LNCaP clone FGC (cell line): ENCODE measurements around the gene CCDC181.
"Not testable (repeated sequence)": the region's sequence is repeated elsewhere in the genome, so short reads cannot be mapped to it uniquely, and the experiment has no call there.

ENCODE experiments used
- DNase-seq: peaks from one replicate; pipeline ENCODE4 v3.0.0-alpha.2; 2011; ENCODE audit warnings: low read depth
- H3K4me3 ChIP-seq: 2 replicates; pipeline ENCODE4 v1.5.1; 2011; ENCODE audit warnings: mild to moderate bottlenecking, low read depth, low read length, control low read depth
- CTCF ChIP-seq: IDR thresholded peaks from 2 replicates; pipeline ENCODE4 v1.5.1; 2012; ENCODE audit warnings: mild to moderate bottlenecking; ENCODE audit not compliant: control insufficient read depth, insufficient read depth; ENCODE audit errors: extremely low read depth

CCDC181 gene

GRCh38 chr1:169456029-169456428 lies 28.8 kb upstream of the CCDC181 start:
- no peak overlapping the region for H3K4me3 ChIP-seq
- no peak for TF ChIP-seq CTCF
- no peak for DNase-seq

DNA sequence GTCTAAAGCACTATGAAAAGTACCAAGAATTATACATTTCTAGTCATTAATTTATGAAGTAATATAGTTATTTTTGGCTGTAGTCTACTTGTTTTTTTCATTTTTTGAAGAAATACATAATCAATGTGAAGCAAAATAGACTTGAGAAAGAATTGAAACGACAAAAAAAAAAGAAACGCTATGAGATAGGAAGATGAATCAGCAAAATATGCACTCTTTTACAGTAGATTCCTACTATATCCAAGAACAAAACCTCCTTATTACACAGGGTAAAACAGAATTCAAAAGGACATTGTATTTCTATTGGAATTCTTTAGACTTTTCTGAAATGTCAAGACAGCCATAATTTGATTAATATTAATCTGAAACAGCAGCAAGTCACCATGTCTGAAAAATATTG lies 25.6 kb upstream of the CCDC181 start:
- no peak for DNase-seq

GRCh38 chr1:169451218-169451824 lies 24.0 kb upstream of the CCDC181 start:
- TF ChIP-seq CTCF, result no peak
- H3K4me3 ChIP-seq, result no peak overlapping the region

More for the DNA sequence above, 25.6 kb upstream of the CCDC181 start:
- no peak for TF ChIP-seq CTCF
- H3K4me3 ChIP-seq, result no peak overlapping the region

DNA sequence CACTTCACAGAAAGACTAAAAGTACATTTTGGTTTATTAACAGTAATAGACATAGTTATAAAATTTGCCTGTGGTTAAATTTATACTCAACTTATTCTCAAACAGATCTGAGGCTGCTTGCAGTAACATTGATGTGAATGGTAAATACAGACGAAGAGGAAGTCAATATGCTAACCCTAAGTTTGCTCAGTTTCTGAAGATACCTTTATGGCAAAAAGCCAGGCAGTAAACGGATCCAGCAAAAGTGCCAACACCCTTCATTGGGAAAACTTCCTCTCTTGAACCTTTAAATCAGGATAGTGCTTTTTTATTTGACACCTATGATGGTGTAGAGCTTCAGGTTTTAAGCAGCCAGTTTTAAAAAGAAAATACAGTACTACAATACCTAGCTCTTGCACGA lies 16.6 kb upstream of the CCDC181 start:
- H3K4me3 ChIP-seq, result no peak overlapping the region
- DNase-seq, result peak; percentile 62
- TF ChIP-seq CTCF, result no peak

More at GRCh38 chr1:169451218-169451824, 24.0 kb upstream of the CCDC181 start:
- DNase-seq, result no peak

DNA sequence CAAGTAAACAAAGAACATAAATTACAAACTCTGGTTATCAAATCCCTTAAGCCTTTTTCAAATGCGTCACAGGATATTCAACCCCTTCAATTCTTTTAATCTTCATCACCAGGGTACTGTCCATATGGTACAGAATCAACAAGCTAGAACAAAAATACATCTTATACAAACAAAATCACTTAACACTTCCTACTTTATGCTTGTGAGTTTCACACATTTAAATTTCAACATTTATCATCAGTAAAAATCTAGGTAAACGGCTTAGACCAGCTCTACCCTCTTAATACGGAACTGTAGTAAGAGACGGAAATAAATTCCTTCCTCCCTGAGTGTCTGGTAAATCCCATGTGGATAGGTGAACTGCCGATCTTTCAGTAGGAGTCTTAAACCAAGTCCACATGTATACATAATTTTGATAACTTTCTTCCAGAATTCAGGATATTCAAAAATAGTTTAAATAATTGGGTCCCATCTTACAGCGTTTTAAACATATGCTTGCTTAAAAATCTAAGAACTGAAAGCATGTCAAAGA lies 1.0 kb downstream of the CCDC181 start:
- no peak for TF ChIP-seq CTCF
- no peak overlapping the region for H3K4me3 ChIP-seq
- peak; percentile 52 for DNase-seq

- no peak for TF ChIP-seq CTCF
- H3K4me3 ChIP-seq, result no peak overlapping the region
- no peak for DNase-seq
These were observed 6.0 kb downstream of the CCDC181 start for GRCh38 chr1:169421309-169421708.

DNA sequence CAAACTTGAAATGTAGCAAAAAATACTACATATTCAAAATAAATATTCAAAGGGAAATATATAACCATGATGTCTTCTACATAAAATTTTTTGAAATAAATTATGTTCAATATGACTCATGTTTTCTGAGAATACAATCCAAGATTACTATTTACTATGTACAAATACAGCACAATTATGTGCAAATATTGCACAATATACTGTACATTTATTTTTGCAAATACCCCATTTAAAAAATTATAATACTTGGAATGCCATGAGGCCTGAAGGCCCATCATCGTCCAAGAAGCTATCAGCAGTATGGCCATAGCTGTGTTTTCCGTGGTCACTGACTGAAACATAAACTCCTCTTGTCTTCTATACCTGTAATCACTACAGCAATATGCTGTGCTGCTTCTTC lies 12.3 kb downstream of the CCDC181 start:
- H3K4me3 ChIP-seq, result no peak overlapping the region
- DNase-seq, result no peak
- TF ChIP-seq CTCF, result no peak

DNA sequence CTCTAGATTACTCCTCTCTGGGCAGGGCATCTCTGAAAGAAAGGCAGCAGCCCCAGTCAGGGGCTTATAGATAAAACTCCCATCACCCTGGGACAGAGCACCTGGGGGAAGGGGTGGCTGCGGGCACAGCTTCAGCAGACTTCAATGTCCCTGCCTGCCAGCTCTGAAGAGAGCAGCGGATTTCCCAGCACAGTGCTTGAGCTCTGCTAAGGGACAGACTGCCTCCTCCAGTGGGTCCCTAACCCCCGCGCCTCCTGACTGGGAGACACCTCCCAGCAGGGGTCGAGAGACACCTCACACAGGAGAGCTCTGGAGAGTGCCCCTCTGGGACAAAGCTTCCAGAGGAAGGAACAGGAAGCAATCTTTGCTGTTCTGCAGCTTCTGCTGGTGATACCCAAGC lies 18.9 kb downstream of the CCDC181 start:
- H3K4me3 ChIP-seq, DNase-seq: not testable (repeated sequence)

DNA sequence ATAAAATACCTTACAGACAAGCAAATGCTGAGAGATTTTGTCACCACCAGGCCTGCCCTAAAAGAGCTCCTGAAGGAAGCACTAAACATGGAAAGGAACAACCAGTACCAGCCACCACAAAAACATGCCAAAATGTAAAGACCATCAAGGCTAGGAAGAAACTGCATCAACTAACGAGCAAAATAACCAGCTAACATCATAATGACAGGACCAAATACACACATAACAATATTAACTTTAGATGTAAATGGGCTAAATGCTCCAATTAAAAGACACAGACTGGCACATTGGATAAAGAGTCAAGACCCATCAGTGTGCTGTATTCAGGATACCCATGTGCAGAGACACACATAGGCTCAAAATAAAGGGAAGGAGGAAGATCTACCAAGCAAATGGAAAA lies 24.7 kb downstream of the CCDC181 start:
- DNase-seq, H3K4me3 ChIP-seq: not testable (repeated sequence)
